Forelimb muscle (tissue), 1 donor: ENCODE data around the gene C13orf46. TPM values are rescaled to one million over a fixed set of nuclear protein-coding genes. Genes with fewer than 3 reads are reported as not detected.

Experiments used
- DNase-seq: peaks from one replicate; pipeline ENCODE4 v3.0.0-alpha.2; 2013; ENCODE audit warnings: low read depth
- polyA plus RNA-seq: library from polyadenylated mRNA; unstranded; fragments of 120-200 nt; gene quantifications from one replicate; pipeline ENCODE4 v1.2.1, GENCODE V29; 2013; ENCODE audit not compliant: insufficient read length

C13orf46 gene
- polyA plus RNA-seq, 1 donor, result 0.57 TPM

DNA sequence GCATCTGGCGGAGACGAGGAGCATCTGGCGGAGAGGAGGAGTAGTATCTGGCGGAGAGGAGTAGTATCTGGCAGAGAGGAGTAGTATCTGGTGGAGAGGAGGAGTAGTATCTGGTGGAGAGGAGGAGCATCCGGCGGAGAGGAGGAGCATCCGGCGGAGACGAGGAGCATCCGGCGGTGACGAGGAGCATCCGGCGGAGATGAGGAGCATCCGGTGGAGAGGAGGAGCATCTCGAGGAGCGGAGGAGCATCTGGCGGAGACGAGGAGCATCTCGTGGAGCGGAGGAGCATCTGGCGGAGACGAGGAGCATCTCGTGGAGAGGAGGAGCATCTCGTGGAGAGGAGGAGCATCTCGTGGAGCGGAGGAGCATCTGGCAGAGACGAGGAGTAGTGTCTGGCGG, 18.6 kb downstream of the C13orf46 start:
- DNase-seq, result no peak

DNA sequence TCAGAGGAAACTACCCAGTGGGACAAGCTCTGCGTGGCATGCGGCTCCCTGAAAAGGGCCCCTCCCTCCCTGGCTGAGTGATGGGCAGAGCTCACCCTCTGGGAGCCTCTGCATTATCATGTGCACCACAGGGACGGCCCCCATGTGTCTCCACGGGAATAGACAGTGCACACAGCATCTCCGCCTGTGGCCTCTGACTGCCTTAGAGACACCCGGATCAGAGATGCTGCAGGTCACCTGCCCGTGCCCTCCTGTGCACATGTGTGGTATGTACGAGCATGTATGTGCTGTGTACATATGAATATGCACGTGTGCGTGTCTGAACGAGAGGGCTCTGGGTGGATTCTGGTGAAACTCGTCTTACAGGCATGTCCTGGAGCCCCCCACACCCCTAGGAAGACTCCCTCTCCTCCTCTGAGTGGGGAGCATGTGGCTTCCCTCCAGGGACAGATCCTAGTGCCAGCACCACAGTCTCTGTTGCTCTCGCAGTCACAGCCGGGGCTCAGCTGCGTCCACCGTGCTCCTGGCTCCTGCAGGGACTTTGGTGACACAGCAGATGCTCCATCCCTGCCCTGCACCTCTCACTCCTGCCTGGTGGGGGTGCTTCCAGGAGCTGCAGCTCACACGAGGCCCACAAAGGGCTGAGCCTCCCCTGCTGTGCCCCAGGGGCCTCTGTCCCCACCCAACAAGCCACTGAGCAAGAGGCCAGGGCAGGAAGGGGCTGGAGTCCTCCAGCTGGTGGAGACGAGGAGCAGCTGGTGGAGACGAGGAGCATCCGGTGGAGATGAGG, 19.6 kb downstream of the C13orf46 start:
- no peak for DNase-seq

GRCh38 chr13:113953561-113953960, 20.3 kb downstream of the C13orf46 start:
- DNase-seq, result no peak

DNA sequence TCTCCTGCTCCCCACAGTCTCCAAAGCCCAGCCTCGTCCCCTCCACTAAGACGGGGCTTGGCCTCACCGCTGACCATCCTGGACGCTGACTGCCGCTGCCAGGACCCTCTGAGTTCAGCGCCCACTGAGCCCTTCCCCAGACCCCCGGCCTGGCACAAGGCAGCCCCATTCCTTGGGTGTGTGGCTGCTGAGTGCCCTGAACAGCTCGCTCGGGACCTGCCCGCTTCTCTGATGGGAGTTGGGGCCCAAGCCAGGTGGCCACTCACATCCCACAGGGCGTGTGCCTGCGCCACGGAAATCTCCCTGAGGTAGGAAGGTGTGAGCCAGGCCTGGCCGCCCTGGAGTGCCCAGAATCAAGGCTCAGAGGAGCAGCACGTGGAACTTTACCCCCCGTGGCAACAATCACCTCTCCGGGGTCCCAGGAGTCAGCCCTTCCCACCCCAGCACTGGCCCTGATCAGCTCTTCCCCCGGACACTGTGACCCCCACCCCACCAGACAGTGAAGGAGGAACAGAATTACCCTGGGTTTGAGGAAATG, 20.8 kb downstream of the C13orf46 start:
- no peak for DNase-seq

DNA sequence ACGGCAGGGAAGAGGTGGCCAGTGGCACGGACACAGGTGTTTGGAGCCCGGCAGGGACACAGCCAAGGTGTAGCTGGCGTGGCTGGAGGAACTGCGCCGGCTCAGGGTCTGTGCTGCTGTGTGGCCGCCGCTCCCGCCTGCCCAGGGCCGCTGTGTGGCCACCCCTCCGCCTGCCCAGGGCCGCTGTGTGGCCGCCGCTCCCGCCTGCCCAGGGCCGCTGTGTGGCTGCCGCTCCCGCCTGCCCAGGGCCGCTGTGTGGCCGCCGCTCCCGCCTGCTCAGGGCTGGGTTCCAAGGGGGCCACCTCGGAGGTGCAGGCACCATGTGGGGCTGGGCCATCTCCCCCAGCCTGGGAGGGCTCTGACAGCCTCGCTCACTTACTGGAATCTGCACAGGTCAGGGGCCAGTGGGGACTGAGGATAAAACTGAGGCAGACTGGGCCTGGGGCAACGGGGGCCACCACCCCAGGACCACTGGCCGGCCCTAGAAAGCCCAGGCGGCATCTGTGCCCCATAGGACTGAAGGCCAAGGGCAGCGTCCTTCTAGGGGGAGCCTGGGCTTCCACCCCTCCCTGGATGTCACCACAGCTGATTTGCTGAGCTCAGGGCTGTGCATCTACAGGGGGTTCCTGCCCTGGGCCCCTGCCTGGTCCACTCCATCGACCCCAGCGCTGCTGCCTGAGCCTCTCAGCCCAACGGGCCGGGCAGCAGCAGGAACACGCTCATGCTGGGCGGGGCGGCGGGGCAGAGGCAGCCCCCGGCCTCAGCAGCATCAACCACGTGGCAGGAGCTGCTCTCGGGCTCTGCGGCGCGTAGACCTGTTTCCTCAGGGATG, 21.5 kb downstream of the C13orf46 start:
- no peak for DNase-seq

GRCh38 chr13:113951246-113951999, 22.5 kb downstream of the C13orf46 start:
- no peak for DNase-seq

DNA sequence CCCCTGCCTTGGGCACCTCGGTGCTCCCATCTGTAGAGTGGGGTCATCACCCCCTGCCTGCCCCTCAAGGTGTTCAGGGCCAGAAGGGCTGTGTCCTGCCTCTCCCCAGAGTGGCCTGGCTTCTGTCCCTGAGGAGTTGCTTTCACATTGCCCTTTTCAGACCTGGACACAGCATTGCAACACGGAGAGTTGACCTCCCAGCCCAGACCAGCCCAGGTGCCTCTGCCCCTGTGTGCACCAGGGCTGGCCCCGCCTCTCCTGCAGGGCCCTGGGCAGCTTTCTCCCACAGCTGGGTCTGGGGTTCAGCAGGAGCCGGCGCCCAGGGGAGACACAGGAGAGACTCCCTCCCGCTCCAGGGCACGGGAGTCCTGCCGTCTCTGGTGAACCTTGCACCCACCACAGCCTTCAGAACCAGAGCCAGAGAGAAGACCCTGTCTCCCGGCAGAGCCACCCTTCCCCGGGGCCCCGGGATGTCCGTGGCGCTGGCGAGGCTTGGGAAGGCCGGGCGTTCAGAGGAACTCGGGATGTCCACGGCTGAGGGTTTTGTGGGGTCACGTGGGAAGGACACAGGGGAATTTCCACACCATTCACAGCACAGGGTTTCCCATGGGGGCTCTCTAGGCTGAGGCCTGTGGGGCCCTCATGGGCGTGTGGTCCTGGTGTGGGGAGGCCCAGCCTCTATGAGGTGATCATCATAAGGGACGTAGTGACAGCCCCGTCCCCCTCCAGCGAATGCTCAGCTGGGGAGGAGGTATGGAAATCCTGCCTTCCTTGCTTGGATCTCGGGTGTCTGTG, 23.2 kb downstream of the C13orf46 start:
- DNase-seq, result no peak

- no peak for DNase-seq
Observed at GRCh38 chr13:113949546-113949945, 24.3 kb downstream of the C13orf46 start.

DNA sequence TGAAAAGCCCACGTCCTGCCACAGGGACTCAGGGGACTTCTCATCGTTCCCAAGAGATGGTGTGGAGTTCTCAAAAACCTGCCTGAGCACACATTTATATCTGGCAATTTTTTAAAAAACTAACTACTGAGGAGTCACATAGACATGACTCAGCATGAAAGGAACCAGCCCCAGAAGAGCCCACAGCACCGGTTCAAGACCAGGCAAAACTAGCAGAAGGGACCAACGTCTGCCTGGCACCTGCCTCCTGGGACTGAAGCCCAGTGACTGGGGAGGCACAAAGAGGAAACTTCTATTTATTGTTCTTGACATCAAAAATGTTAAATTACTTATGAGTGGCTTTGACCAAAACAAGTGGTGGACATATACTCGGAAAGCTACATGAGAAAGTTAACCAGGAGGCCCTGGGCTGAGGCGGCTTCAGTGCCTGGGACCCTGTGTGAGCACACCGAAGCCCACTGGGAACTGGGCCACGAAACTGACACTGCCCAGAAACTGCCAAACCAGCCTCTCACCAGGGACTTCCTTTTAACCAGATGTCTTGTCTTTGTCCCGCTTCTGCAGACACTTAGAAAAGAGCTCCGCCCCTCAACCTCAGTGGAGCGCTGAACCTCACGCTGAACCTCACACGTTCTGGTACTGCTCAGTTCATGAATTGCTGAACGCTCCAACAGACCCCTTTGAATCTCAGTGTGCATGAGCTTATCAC, 25.7 kb downstream of the C13orf46 start:
- DNase-seq, result no peak

DNA sequence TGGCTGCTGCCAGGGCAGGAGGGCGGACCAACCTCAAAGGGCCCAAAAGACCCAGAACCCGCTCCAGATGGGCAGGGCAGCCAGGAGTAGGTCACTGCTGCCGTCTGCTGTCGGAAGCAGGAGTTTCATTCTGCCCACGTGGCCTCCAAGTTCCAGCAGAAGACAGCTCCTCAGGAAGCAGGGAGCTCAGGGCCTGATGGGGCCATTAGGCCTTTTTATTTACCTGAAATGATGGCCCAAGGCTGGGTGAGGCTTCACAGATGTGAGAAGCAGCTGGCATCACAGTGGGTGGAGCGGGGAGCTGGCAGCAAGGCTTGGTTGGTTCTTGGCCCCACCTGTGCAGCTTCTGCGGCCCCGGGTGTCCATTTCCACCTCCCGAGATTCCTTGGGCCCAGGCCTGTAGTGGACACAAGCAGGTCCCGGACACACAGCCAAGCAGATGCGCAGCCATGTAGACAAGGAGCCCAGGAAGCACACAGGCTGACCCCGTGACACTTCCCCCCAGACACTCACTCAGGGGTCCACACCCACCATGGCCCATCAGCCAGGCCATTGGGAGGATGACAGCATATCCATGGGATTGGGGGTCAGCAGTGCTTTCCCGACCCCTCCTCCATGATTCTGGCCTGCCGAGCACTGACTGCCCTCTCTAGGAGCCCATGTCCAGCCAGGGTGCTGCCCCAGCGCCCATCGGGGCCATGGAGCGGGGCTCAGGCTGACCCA, 26.4 kb downstream of the C13orf46 start:
- no peak for DNase-seq

DNA sequence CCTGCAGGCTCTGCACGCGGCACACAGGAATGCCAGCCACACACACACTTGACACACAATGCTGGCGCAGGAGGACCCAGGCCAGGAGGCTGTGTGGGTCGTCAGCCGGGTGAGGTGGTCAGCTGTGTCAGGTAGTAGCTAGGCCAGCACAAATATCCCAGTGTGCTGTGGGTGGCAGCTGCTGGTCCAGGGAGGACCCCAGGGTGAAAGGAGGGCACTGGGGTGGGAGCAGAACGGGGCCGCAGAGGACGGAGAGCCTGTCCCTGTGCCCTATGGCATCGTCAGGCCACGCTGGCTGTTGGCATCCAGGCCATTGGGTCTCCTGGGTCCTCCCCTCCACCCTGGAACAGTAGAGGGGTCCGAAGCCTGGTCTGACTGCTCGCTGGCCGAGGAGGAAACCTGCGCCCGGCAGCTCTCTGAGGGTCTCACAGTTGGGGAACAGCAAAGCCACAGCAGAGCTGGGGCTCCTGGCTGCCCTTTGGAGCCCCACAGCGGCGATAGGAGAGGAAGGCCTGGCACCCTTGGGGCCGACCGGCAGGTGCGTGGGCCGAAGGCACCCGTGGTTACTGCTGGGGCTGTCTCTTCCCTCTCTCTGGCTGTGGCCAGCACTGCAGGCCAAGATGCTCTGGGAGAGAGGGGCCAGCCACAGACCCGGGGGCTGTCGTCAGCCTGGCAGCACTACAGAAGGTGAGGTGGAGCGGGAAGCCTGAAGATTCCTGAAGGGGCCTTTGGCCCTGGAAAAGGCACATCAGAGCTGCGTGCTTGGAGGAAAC, 27.3 kb downstream of the C13orf46 start:
- no peak for DNase-seq

GRCh38 chr13:113945857-113946408, 27.9 kb downstream of the C13orf46 start:
- no peak for DNase-seq

- no peak for DNase-seq
Observed at GRCh38 chr13:113943821-113944565, 29.9 kb downstream of the C13orf46 start.

GRCh38 chr13:113942591-113943103, 31.2 kb downstream of the C13orf46 start:
- DNase-seq, result no peak

GRCh38 chr13:113941571-113942191, 32.2 kb downstream of the C13orf46 start:
- DNase-seq, result no peak

DNA sequence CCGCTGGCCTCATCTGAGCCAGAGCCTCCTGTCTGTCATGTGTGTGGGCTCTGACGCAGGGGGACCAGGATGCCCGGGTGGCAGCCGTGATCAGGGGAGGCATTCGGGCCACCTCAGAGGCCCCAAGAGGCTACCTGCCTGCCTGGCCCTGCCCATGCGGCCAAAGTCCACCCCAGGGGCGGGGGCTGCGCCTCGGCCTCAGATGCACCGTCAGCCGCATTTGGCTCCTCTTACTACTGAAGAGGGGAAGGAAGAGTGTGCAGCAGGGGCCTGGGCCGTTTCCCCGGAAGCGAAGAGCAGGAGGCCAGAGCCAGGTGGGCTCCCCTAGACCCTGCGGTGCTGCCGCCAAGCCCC, 34.0 kb downstream of the C13orf46 start:
- no peak for DNase-seq
